Colonic mucosa (tissue), 4 donors: ENCODE data around the gene RPL32. TPM values are rescaled to one million over a fixed set of nuclear protein-coding genes. Genes with fewer than 3 reads are reported as not detected.

ENCODE experiments used
- DNase-seq: peaks from one replicate; pipeline ENCODE4 v3.0.0-alpha.2; 2020
- H3K27ac ChIP-seq: fragments of 200-600 bp; one replicate; pipeline ENCODE4 v1.8.0; 2021
- H3K27me3 ChIP-seq: fragments of 200-600 bp; one replicate; pipeline ENCODE4 v1.8.0; 2021
- H3K36me3 ChIP-seq: fragments of 200-600 bp; one replicate; pipeline ENCODE4 v1.8.0; 2021
- H3K4me1 ChIP-seq: fragments of 200-600 bp; one replicate; pipeline ENCODE4 v1.8.0; 2021; ENCODE audit warnings: mild to moderate bottlenecking
- H3K4me3 ChIP-seq: fragments of 200-600 bp; one replicate; pipeline ENCODE4 v1.8.0; 2021
- H3K9ac ChIP-seq, 2 donors: one replicate each; pipeline ENCODE4 v1.7.0; 2013; ENCODE audit warnings: control low read depth in 2 of 2, low read depth in 2 of 2, low read length in 2 of 2
- H3K9me3 ChIP-seq: fragments of 200-600 bp; one replicate; pipeline ENCODE4 v1.8.0; 2021
- CTCF ChIP-seq: fragments of 200-600 bp; IDR thresholded peaks from one replicate; pipeline ENCODE4 v1.8.0; 2022; ENCODE audit warnings: antibody characterized with exemption, mild to moderate bottlenecking
- intact Hi-C: fragments of 100-400 bp; cut with DNase I; formaldehyde crosslinking; loops from one replicate; pipeline ENCODE4 v1.14.1; 2022
- total RNA-seq, 2 donors: library from RNA; stranded (reverse); fragmentation: NEBNext Ultra II Directional in 1 of 2; extraction: Animal tissue kit (Norgen Biotek cat#: 25700) in 1 of 2; gene quantifications; one replicate each; pipeline ENCODE4 v1.2.1, GENCODE V29; 2021
- donor health status: healthy.
- donor health status: DM: no; HTN: no; CAD: no.
- donor health status: DM: no; HTN: no; CAD: no.

RPL32 gene
- total RNA-seq, 2 donors from 2014 or later = 1,239 to 1,262 TPM

DNA sequence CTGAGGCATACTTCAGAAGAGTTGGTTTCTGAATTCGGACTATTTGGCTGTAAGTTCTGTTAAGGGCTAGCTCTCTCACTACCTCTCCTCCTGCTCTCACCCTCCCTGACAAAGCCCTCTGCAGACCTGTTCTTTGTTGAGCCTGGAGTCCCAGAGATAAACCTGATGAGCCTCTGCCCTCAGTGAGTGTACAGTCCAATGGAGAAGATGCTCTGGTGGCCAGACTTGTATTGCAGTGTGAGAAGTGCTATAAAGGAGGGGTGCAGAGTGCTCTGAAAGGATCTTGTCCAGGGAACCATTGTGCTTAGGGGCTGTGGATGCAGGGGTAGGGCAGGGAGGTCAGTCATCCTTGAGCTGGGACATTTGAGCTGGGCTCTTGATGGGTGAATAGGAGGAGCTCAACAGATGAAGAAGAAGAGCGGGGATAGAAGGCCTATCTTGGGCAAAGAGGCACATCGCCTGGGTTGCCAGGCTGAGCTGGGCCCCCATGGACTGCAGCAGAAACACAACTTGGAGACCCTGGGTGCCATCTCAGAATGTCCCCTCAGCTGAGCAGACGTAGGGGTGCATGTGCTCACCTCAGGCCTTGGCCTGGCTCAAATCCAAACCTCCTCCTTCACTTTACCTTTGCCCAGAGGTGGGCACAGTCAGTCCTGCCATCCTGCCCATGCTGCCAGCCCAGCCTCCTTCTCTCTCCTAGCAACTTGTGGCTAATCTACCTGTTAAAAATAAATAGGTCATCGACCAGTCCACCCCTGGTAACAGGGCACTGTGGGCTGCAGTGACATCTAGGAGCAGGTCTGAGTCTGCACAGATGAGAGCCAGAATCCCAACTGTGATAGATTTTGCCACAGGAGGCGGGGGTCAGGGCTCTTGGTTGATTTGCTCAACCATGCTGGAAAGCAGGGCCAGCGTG lies 41.6 kb downstream of the RPL32 start:
- no peaks in the 10 kb centered on the region for H3K36me3 ChIP-seq
- no peak for DNase-seq
- no peak overlapping the region for H3K4me3 ChIP-seq
- no peak for TF ChIP-seq CTCF
- intact Hi-C loops = no loop called here
- H3K9ac ChIP-seq = no peak overlapping the region
- no peaks in the 10 kb centered on the region for H3K27me3 ChIP-seq
- no peak overlapping the region for H3K27ac ChIP-seq
- H3K9me3 ChIP-seq = no peaks in the 10 kb centered on the region
- no peaks in the 10 kb centered on the region for H3K4me1 ChIP-seq

GRCh38 chr3:12798559-12799179 lies 42.7 kb downstream of the RPL32 start:
- no peaks in the 10 kb centered on the region for H3K4me1 ChIP-seq
- no peaks in the 10 kb centered on the region for H3K36me3 ChIP-seq
- no peak overlapping the region for H3K27ac ChIP-seq
- intact Hi-C loops = no loop called here
- H3K9me3 ChIP-seq = no peaks in the 10 kb centered on the region
- no peak for TF ChIP-seq CTCF
- no peaks in the 10 kb centered on the region for H3K27me3 ChIP-seq
- H3K9ac ChIP-seq = no peak overlapping the region
- DNase-seq = no peak
- H3K4me3 ChIP-seq = no peak overlapping the region

DNA sequence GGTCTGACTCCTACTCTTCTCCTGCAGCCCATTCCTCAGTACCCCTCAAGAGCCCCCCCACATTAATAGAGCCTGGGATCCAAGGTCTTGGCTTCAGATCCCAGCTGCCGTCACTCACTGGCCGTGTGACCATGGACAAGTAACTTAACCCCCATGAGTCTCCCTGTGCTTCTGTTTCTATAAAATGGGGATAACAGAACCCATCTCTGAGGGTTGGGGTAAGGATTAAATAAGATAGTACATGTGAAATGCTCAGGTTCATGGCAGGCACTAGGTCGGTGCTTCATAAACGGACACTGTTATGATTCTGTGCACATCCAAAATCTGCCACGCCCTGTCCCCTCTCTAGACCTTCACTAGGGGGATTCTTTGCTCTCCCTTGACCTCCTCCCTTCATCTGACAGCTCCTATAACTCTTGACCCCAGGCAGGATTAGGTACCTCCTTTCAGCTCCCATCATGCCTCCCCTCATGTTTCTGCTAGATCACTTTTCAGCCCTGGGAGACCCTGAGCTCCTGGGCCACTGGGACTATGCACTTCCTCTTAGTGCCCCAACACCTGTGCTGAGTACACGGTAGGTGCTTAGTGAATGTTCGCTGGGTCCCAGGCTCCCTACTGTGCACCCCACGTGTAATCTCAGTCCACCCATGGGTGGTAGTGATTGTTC lies 43.3 kb downstream of the RPL32 start:
- no peaks in the 10 kb centered on the region for H3K27me3 ChIP-seq
- DNase-seq = no peak
- H3K9ac ChIP-seq = no peak overlapping the region
- no peak for TF ChIP-seq CTCF
- H3K4me1 ChIP-seq = no peaks in the 10 kb centered on the region
- H3K27ac ChIP-seq = no peak overlapping the region
- intact Hi-C loops = no loop called here
- H3K4me3 ChIP-seq = no peak overlapping the region
- H3K36me3 ChIP-seq = no peaks in the 10 kb centered on the region
- no peaks in the 10 kb centered on the region for H3K9me3 ChIP-seq

- Histone ChIP-seq H3K27ac (no peak overlapping the region), H3K9ac (peak overlapping the region in 1 of 2 donors; percentile 28)
- no peak for TF ChIP-seq CTCF
Measured at GRCh38 chr3:12797124-12797891, 44.1 kb downstream of the RPL32 start.

More at GRCh38 chr3:12797124-12797891, 44.1 kb downstream of the RPL32 start:
- Histone ChIP-seq H3K4me1 (no peaks in the 10 kb centered on the region), H3K4me3 (no peak overlapping the region), H3K27me3 (no peaks in the 10 kb centered on the region), H3K36me3 (no peaks in the 10 kb centered on the region), H3K9me3 (no peaks in the 10 kb centered on the region)
- no peak for DNase-seq
- intact Hi-C loops = no loop called here
